Bronchial epithelial cell (primary cell): Measurements from ENCODE around the gene DNASE1L3. TPM values are rescaled to one million over a fixed set of nuclear protein-coding genes. Genes with fewer than 3 reads are reported as not detected.
"Not testable (repeated sequence)": the region's sequence is repeated elsewhere in the genome, so short reads cannot be mapped to it uniquely, and the experiment has no call there.

ENCODE experiments used
- DNase-seq: peaks from one replicate; pipeline ENCODE4 v3.0.0-alpha.2; 2010; ENCODE audit warnings: low read depth
- FAIRE-seq: peaks from 2 replicates; lab custom pipeline; 2011; peaks lifted over from hg19 to GRCh38; lab: Jason Lieb, UNC
- H3K27me3 ChIP-seq: 2 replicates; pipeline ENCODE4 v1.5.1; 2011; ENCODE audit warnings: low read length; ENCODE audit not compliant: control insufficient read depth, insufficient read depth
- H3K36me3 ChIP-seq: 2 replicates; pipeline ENCODE4 v1.5.1; 2011; ENCODE audit warnings: low read length; ENCODE audit not compliant: control insufficient read depth, insufficient read depth
- H3K4me3 ChIP-seq: 2 replicates; pipeline ENCODE4 v1.5.1; 2011; ENCODE audit warnings: mild to moderate bottlenecking, low read depth, low read length, control low read depth
- CTCF ChIP-seq: IDR thresholded peaks from 2 replicates; pipeline ENCODE4 v1.5.1; 2011; ENCODE audit warnings: mild to moderate bottlenecking, moderate library complexity, low read length, control low read depth, inconsistent platforms; ENCODE audit not compliant: insufficient read depth, severe bottlenecking
- total RNA-seq: library from RNA; depleted of rRNA; stranded (reverse); fragments of >200 nt; gene quantifications from 2 replicates; pipeline ENCODE4 v1.2.1, GENCODE V29; 2014

The DNASE1L3 gene
- total RNA-seq, 1 donor from 2014 or later = not detected

- Histone ChIP-seq H3K4me3 (no peak overlapping the region), H3K36me3 (no peaks in the 10 kb centered on the region), H3K27me3 (no peaks in the 10 kb centered on the region)
- no peak for FAIRE-seq
- TF ChIP-seq CTCF = no peak
- no peak for DNase-seq
These were observed 33.3 kb upstream of the DNASE1L3 start for GRCh38 chr3:58243976-58244585.

GRCh38 chr3:58242860-58243259 is 32.1 kb upstream of the DNASE1L3 start:
- H3K27me3 ChIP-seq, FAIRE-seq, DNase-seq, H3K4me3 ChIP-seq, H3K36me3 ChIP-seq: not testable (repeated sequence)

- Histone ChIP-seq H3K36me3 (no peaks in the 10 kb centered on the region), H3K27me3 (no peaks in the 10 kb centered on the region), H3K4me3 (no peak overlapping the region)
- FAIRE-seq (no peak), DNase-seq (peak; percentile 61)
- no peak for TF ChIP-seq CTCF
These were observed 31.6 kb upstream of the DNASE1L3 start for GRCh38 chr3:58242340-58242739.

GRCh38 chr3:58241306-58242044 is 30.7 kb upstream of the DNASE1L3 start:
- no peak for TF ChIP-seq CTCF
- DNase-seq (no peak), FAIRE-seq (no peak)
- Histone ChIP-seq H3K36me3 (no peaks in the 10 kb centered on the region), H3K4me3 (no peak overlapping the region), H3K27me3 (no peaks in the 10 kb centered on the region)

- no peak for FAIRE-seq
These were observed 28.1 kb upstream of the DNASE1L3 start for GRCh38 chr3:58238830-58239229.

More at GRCh38 chr3:58238830-58239229, 28.1 kb upstream of the DNASE1L3 start:
- Histone ChIP-seq H3K36me3 (no peaks in the 10 kb centered on the region), H3K27me3 (no peaks in the 10 kb centered on the region), H3K4me3 (no peak overlapping the region)
- no peak for TF ChIP-seq CTCF
- DNase-seq = no peak
